ENCODE measurements around the gene LYZL1.
"Not testable (repeated sequence)": the region's sequence is repeated elsewhere in the genome, so short reads cannot be mapped to it uniquely, and the experiment has no call there.

LYZL1 gene

DNA sequence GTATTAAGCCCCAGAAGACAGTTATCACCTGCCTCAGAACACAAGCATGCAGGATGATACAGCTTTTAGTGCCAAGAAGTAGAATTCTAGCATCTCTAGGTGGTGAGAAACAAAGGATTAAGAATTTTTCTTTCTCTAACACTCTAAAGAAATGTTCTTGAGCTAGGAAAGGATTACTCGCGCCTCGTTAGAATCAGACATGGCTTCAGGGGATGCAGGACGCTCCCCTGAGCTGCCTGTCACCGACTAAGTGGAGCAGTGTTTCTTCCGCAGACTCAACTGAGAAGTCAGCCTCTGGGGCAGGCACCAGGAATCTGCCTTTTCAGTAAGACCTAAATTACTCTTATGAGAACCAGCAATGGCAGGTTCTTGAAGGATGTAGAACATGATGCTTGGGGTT lies at the start of gene LYZL1:
Gene LYZL1 (plus strand): TSS at position 165 of the 400 bp plus-strand sequence. CDS start 2,798 bp downstream, outside the sequence.
- not testable (repeated sequence) for DNase-seq

DNA sequence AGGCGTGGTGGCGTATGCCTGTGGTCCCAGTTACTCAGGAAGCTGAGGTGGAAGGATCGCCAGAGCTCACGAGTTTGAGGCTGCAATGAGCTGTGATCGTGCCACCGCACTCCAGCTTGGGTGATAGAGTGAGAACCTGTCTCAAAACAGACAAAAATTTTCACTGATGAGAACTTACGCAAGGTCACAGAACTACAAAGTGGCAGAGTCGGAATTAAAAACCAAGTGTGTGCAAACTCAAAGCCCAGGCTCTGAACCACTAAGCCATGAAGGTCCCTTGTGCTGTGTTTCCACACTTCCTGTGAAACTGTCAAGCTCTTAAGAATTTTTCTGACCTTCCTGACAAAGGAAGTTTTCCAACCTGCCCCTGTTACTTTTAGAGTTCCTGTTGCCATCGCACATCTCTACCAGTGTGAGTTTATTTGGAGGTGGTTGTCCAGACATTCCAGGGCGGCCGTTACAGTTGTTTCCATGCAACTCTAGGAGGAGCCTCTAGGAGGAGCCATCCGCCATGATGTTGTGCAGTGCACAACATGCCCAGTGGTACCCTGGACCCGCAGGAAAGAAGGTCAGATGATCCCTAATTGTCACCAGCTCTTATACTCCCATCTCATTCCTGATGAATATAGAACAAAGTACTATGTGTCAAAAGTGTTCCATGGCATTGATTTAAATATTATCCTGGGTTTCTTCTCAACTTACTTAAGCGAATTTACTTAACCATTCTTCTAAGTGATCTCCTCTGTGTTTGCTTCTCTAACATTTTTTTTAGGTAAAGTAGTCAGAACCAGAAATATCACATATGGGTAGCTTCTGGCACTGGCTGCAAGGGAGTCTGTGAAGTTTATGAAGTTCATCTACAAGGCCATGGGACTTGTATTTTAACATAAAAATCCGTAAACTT lies 49.0 kb upstream of the LYZL1 start:
- DNase-seq, result no peak

DNA sequence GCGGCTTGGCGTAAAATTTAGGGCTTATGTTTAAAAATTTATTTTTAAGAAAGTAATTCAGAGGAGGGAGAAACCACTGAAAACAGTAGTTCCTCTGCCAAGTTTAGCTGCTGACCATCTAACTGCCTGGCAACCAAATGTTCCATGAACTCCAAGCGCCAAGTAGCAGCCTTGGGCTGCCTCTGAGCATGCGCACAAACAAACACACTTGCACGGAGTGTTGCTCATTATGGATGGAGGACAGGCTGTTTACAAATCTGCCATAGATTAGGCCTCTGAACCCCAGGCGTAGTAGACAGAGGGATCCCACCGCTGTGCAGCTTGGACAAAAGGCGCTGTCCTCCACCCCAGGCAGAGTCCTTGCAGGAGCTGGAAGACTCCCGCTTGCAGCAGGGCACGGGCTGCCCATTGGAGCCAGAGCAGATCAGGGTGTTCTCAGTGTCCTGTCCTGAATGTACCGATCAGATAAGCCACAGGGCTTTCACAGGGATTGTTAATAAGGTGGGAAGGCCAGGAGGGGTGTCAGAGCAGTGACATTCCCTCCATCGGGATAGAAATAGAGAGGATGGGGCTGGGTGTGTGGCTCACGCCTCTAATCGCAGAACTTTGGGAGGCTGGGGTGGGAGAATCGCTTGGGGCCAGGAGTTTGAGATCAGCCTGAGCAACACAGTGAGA lies 47.7 kb upstream of the LYZL1 start:
- DNase-seq, result no peak

DNA sequence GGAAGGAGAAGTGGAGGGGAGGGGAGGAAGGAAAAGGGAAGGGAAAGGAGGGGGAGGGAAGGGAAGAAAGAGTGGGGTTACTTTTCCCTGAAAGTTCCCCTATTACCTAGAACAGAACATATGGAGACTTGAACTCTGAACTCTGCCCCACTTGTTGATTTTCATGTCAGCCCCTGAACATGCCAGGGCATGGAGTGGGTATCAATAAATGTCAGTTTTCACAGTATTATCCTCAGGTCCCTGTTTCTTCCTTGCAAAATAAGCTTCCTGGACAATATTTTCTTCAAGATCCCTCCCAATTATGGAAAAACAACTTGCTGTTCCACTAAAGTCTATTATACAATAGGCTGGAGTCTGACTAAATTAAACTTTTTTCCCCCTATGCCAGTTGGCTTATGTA lies 46.9 kb upstream of the LYZL1 start:
- no peak for DNase-seq

DNA sequence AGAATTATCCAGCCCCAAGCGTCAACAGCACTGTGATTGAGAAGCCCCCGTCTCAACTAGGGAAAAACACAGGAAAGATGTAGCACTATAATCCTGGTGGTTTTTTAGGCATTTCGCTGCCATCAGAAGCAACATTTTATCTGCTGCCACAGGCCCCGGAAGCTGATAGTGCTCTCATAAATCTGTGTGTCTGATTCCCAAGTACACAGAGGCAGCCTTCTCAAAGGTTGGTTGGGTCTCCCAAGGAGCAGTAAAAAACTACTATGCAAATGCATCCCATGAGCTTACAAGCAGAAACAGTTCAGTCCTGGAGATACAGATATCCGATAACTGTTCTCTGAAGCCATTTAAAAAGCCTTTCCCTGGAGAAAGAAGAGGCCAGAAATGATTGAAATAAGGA lies 45.8 kb upstream of the LYZL1 start:
- no peak for DNase-seq

DNA sequence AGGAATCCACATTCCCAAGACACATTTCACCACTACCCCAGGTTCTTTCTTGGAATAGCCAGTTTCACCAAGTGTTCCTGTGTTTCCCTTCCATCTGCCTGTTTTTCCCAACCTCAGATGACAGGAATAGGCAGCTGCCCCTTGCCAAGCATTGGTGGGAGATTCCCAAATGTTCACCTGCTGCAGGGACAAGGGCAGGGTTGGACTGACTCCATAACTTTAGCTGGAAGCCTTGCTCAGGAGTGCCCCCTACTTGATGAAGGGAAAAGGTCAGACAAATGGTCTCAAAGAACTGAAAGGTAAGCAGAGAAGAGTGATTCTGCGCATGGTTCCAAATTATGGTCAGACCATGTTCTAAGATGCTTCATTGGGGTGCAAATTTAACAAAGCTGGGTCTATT lies 45.1 kb upstream of the LYZL1 start:
- no peak for DNase-seq

DNA sequence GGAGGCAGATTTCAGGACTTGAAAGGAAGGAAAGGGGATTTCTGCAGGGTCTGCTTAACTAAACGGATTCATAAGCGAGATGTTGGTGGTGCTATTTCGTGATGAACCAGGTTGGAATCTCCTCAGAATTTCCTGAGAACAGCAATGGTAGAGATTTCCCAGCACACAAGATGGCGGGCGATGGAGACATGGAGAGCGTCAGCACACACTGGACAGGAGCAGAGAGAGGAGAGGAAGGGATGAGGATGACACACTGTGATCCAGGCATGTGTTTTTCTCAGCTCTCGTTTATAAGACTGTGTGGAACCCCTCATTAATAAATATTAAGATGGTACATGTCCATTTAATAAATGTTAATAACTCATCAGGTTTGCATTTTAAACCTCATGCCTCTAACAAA lies 43.9 kb upstream of the LYZL1 start:
- no peak for DNase-seq

DNA sequence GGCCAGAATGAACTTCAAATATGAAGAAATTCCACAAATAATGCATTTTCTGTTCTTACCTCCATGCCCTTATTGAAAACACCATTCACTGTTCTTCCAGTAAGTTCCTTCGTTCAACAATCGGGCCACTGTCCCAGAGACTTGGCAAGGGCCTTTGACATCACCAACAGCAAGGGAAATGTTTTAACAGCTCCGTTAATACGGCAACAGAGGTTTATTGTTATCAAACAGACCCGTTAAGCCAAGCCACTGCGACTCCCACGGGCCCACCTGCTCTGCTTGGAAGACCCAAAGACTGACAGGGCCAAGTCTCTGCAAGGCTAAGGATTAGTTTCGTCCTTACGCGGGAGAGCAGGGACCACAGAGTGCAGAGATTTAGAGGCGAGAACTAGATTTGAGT lies 43.4 kb upstream of the LYZL1 start:
- no peak for DNase-seq

DNA sequence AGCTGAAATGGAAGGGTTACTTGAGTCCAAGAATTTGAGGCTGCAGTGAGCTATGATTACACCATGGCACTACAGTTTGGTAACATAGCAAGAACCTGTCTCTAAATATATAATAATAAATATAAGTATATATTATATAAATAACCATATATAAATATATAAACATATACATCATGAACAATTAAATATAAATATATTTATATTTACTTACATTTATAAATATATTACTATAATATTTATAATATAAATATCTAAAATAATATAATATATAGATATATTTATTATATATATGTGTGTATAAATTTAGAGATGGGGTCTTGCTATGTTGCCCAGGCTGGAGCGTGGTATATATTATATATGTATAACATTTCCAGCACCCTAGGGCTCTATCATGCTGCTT lies 42.4 kb upstream of the LYZL1 start:
- DNase-seq, result no peak

DNA sequence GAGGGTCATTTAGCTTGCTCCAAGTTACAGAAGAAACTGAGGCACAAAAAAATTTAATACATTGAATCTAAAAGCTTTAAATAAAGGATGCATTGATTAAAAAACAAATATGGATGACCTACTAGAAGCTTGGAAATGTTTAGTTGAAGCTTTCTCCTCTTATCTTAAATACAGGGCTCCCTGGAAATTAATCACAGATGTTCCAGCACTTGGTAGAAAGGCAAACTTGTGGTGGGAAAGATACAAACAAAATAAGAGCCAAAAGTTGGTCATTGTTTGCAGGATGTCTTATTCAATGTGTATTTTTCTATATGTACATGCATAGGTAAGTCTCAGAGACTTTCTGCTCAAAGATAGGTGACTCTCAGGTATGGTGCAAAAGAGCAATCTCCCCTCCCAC lies 40.7 kb upstream of the LYZL1 start:
- DNase-seq, result no peak

DNA sequence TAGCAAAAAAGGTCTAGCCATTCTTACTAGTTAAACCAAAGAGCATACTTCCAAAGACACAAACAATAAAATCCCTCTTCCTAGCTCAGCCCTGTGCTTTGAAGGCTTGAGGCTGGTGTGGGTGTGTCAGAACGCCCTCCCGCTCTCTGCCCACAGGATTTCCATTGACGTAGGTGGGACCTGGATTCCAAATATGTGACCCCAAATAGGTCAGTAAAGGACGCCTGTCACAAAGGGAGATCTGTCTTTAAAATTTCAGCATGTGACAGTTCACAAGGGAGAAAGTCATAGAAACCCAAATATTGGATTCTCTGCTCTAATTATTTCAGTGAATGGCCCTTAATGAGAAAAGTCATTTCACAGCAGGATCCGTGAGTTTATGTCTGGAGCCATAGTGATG lies 39.9 kb upstream of the LYZL1 start:
- no peak for DNase-seq

DNA sequence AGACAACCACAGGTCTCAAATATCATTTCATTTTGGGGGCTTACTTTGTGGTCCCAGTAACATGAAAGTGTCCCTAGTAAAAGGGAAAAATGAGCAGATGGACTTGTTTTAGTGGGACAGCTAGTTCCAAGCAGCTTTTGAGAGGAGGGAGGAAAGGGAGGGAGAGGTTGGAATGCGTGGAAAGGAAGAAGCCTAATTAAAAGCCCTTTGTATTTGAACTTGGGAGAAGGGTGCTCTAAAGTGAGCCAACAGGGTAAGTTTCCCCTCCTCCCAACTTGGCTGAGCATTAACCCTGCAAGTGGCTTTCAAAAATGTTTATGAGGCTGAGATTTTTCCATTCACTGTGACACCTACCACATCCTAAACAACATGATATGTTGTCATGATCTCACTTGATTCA lies 38.8 kb upstream of the LYZL1 start:
- no peak for DNase-seq

DNA sequence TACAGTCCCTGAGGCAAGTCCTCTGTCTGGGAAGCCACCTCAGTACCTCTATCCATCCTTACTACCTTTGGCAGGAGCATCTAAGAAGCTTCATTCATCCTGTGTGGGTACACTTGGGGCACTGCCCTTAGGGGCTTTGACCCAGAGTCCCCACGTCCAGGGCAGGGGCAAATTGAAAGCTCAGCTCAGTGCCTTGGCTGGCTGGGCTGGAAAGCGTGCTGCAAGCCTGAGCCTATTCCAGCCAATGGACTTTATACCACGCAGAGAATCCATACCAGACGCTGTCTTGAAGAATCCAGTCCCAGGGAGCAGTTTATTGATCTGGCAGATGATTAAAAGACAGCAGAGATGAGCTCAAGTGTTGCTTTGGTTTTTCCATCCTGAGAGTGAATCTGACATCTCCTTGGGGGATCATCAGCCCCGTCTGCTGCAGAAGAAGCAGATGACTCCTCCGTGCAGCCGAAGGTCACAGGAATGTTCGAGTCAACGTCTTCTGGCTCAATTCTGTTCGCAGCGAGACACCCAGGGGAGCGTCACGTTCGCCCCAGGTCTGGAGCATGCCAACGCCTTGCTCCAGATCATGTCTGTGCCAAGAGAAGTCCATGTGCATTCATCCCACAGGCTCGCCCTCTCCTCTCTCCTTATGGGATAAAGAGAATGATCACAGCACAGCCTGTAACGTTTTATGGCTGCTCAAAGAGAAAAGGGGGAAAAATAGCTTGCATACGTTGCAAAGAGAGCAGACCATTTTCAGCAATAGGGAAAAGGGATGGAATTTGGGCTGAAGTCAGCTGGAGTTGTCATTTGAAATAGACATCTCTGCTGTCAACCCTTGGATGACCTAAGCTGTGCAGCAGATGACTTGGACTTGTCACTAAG lies 35.8 kb upstream of the LYZL1 start:
- DNase-seq, result no peak

DNA sequence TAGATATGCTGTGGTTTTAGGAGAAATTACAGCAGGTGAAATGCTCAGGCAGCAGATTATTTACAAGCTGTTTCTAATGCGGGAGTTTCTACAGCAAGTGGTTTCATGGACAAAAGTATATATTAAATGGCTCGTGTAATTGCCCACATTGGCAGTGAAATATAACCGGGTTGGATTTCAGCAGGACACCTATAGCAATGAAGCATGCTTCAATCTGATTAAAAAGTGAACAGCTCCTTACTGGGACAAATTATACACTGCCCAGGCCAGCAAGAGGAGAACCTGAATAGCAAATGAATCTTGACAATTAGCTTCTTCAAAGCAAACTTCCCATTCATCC lies 35.2 kb upstream of the LYZL1 start:
- DNase-seq, result no peak

DNA sequence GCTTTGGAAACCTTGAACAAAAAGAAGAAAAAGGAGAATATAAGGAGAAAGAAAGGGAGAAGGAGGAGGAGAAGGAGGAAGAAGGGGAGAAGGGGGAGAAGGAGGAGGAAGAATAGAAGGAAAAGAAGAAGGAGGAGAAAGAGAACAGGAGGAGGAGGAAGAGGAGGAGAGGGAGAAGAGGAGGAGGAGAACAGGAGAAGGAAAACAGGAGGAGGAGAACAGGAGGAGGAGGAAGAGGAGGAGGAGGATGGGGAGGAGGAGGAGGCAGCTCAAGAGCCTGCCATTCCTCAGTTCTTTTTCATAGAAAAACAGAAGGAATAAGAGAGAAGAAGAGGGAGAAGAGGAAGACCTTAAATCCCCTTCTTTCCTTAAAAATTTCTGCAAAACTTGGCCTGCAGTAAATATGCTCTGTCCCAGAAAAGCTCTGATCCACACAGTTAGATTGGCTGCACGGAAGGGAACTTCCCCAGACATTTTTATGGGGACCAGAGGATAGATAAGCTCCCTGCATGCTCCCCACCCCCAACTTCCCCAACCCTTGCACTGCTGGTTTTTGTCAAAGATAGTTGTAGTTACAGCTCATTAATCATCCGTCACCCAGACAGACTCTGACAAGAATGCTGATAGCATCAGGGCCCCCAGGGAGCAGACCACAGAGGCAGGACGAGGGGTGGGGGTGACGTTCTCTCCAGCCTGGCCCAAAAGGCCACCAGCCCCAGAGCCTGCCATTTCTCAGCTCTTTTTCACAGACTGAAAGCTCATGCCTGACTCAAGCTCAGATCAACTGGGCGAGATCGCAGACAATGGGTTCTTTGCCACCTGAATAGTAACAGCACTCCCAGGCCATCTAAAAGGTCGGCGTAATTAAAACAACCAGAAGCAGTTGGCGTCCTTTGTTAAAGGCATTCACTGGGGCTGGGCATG lies 34.5 kb upstream of the LYZL1 start:
- DNase-seq, result no peak

DNA sequence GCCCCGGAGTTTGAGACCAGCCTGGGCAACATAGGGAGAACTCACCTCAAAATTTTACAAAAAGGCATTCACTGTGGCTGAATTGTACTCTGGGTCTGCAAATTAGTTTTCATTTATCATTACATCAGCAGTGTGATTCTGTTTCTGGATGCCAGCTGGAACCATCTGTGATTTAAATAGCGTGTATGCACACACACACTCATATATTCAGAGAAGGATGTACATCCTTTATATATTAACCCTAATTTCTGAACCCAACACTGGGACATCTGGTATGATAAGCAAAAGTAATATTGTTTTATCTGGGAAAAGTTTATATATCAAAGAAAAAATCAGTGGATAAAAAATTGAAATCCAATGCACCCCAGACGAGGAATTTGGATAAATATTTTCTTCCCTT lies 33.8 kb upstream of the LYZL1 start:
- no peak for DNase-seq

DNA sequence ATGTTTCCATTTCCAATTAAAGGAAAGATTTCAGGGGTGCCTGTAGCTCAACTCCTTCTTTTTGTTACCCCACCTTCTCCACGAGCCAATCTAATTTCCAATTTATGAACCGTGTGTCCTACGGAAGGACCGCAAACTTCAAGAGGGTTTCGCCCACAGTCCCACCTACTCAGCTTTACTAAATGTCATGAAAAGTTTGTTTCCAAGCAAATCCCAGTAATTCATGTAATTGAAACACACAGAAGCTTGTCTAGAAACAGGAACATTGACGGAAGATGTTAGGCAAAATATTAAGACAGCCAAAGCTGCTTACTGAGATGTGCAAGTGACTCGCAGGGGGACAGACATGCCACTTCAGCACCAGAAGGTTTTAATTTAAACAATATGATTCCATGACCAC lies 32.9 kb upstream of the LYZL1 start:
- no peak for DNase-seq

DNA sequence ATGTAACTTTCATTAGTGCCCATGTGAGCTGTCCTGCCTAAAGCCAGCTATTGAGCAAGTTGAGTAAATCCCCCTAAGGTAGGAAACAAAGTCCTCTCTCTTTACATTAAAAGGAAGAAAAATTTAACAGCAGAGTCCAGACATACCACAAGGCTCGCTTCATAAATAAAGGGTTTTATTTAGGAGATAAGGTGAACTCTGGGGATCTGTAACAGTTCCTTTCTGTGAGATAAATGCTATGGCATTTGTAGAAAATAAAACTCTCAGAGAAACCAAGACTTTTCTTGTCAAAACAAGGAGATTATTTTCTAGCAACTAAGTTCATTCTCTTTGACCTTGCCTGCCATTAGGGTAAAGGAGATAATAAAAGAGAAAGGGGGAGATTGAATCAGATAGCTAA lies 32.3 kb upstream of the LYZL1 start:
- DNase-seq, result no peak

DNA sequence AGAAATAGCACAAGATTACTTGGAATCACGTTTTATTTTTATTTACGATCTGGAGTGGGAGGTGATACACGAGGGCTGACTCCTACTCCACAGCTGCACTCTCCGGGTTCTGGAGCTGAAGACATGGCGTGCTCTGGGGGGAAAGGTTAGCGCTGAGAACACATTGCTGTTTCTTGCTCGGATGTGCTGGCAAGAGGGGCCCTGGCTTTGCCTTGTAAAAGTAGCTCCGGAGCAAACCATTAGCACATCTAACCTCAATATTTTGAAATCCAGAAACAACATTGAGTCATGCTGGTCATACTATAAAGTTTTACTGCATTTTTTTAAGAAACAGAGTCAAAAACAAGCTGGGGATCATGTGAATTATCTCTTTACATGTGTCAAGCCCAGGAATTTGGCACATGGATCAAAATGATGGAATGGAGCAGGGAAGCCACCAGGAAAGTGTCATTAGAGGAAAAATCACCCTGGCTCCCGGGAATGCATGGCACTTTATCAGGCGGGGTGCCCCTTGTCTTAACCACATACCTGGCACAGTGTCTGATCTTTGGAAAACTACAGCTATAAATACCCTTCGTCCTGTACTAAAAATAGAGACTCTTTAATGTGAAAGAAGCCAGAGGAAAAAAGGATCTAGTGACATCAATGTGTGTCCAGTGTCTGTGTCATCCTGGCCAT lies 31.6 kb upstream of the LYZL1 start:
- DNase-seq, result no peak

DNA sequence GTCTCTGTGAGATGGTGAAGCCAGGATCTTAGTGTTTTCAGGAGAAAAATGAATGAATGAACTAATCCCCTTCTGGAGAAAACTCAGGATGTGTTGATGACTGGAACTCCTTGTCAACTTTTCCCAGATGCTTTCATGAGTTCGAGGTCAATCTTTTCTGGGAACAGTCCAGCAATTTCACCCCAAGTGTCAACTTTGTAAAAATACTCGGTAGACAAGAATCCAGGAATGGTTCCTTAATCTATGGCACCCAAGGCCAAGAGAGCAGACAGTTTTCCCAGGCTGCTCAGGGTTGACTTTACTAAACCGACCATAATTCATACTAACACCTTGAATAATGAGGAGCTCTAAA lies 31.1 kb upstream of the LYZL1 start:
- no peak for DNase-seq

DNA sequence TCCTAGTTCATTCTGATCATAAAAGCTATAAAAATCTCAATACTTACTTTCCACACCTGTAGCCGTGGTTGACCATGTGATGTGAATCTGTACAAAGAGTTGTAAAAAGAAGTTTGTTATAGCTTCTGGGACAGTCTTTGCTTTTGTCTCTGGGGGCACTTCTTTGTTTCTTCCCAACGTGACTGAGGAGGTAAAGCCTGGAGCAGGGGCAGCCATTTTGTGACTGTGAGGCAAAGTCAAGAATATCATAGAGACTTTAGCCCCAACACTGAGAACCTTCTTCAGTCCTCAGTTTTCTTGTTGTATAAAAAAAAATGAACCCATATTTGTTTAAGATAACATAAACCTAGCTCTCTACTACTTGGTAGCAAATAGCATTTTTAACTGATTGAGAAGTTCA lies 29.4 kb upstream of the LYZL1 start:
- no peak for DNase-seq

DNA sequence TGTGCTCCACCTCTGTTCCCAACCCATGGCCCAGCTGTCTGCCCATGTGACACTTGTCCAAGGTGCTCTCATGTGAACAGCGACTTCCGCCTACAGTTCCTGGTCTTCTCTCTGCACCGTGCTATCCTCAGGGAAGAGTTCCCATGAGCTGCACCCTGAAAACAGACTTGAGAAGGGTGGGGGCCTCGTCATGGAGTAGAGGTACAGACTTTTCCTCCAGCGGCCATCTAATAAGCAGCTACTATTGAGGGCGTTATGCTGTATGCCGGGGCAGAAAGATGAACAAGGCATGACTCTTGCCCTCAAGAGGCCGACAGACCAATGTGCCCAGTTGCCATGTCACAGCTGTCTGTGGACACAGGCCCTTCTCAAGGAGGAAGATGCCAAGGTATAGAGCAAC lies 25.4 kb upstream of the LYZL1 start:
- DNase-seq, result no peak
